Stimulated activated CD8-positive, alpha-beta memory T cell treated with anti-CD3 and anti-CD28 coated beads, Interleukin-2, amount 100 ng/mL, for 48 hours (primary cell): ENCODE data around the gene STOX1.
"Not testable (repeated sequence)": the region's sequence is repeated elsewhere in the genome, so short reads cannot be mapped to it uniquely, and the experiment has no call there.

Experiments
- DNase-seq, 2 donors: peaks; one replicate each; pipeline ENCODE4 v3.0.0-alpha.2; 2020; ENCODE audit warnings: low read depth in 2 of 2

STOX1 gene

GRCh38 chr10:68828833-68829232, 1.5 kb downstream of the STOX1 start:
- DNase-seq, result no peak

GRCh38 chr10:68829521-68829920, 2.2 kb downstream of the STOX1 start:
- no peak for DNase-seq

- no peak for DNase-seq
Measured at GRCh38 chr10:68829952-68830351, 2.6 kb downstream of the STOX1 start.

- DNase-seq, result no peak
Measured at GRCh38 chr10:68831961-68832455, 4.7 kb downstream of the STOX1 start.

- no peak for DNase-seq
Measured at GRCh38 chr10:68832601-68833000, 5.3 kb downstream of the STOX1 start.

- DNase-seq, result no peak
Measured at GRCh38 chr10:68837626-68838322, 10.4 kb downstream of the STOX1 start.

GRCh38 chr10:68840650-68841049, 13.3 kb downstream of the STOX1 start:
- DNase-seq, result not testable (repeated sequence)

GRCh38 chr10:68848281-68848680, 20.9 kb downstream of the STOX1 start:
- no peak for DNase-seq

- DNase-seq, result no peak
Measured at GRCh38 chr10:68848806-68849205, 21.5 kb downstream of the STOX1 start.

GRCh38 chr10:68856352-68856751, 29.0 kb downstream of the STOX1 start:
- DNase-seq, result no peak

GRCh38 chr10:68857005-68857404, 29.7 kb downstream of the STOX1 start:
- no peak for DNase-seq

- DNase-seq, result no peak
Measured at GRCh38 chr10:68861253-68861652, 33.9 kb downstream of the STOX1 start.

GRCh38 chr10:68864611-68865010, 37.3 kb downstream of the STOX1 start:
- DNase-seq, result no peak

GRCh38 chr10:68868173-68868572, 40.8 kb downstream of the STOX1 start:
- DNase-seq, result not testable (repeated sequence)

GRCh38 chr10:68869623-68870022, 42.3 kb downstream of the STOX1 start:
- DNase-seq, result no peak

- DNase-seq, result no peak
Measured at GRCh38 chr10:68870061-68870460, 42.7 kb downstream of the STOX1 start.

- DNase-seq, result no peak
Measured at GRCh38 chr10:68870545-68871104, 43.3 kb downstream of the STOX1 start.

- DNase-seq, result no peak
Measured at GRCh38 chr10:68871105-68871711, 43.9 kb downstream of the STOX1 start.

- DNase-seq, result no peak
Measured at GRCh38 chr10:68871731-68872342, 44.5 kb downstream of the STOX1 start.

- no peak for DNase-seq
Measured at GRCh38 chr10:68876246-68877138, 49.2 kb downstream of the STOX1 start.

- no peak for DNase-seq
Measured at GRCh38 chr10:68877482-68878110, 50.3 kb downstream of the STOX1 start.
